ENCODE data around the gene XPNPEP2. TPM values are rescaled to one million over a fixed set of nuclear protein-coding genes. Genes with fewer than 3 reads are reported as not detected.

Gene XPNPEP2
- total RNA-seq, 1 donor: not detected

GRCh38 chrX:129798456-129798855, 59.7 kb downstream of the XPNPEP2 start:
- H3K27ac ChIP-seq (ENCODE audit: low read depth, low read length): no peak overlapping the region
- no peaks in the 10 kb centered on the region for H4K20me1 ChIP-seq (ENCODE audit: insufficient read depth, low read length)
- H3K27me3 ChIP-seq (ENCODE audit: insufficient read depth, low read length): no peaks in the 10 kb centered on the region
- DNase-seq (ENCODE audit: insufficient read length, low spot score, missing footprints): peak; percentile 74
- H3K4me1 ChIP-seq (ENCODE audit: insufficient read depth, low read length): no peaks in the 10 kb centered on the region
- H3K4me3 ChIP-seq (ENCODE audit: insufficient read depth, low read length): no peak overlapping the region
- no peaks in the 10 kb centered on the region for H3K79me2 ChIP-seq (ENCODE audit: insufficient read depth, low read length)
- TF ChIP-seq, protein P1, sequence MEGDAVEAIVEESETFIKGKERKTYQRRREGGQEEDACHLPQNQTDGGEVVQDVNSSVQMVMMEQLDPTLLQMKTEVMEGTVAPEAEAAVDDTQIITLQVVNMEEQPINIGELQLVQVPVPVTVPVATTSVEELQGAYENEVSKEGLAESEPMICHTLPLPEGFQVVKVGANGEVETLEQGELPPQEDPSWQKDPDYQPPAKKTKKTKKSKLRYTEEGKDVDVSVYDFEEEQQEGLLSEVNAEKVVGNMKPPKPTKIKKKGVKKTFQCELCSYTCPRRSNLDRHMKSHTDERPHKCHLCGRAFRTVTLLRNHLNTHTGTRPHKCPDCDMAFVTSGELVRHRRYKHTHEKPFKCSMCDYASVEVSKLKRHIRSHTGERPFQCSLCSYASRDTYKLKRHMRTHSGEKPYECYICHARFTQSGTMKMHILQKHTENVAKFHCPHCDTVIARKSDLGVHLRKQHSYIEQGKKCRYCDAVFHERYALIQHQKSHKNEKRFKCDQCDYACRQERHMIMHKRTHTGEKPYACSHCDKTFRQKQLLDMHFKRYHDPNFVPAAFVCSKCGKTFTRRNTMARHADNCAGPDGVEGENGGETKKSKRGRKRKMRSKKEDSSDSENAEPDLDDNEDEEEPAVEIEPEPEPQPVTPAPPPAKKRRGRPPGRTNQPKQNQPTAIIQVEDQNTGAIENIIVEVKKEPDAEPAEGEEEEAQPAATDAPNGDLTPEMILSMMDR (IDR thresholded peaks at IDR 0.05; ENCODE audit: extremely low read depth, low read depth, low read length): no peak
- H3K9me3 ChIP-seq (ENCODE audit: low read depth, low read length): no peaks in the 10 kb centered on the region
- no peak overlapping the region for H3K4me2 ChIP-seq (ENCODE audit: insufficient read depth, low read length)
- no peaks in the 10 kb centered on the region for H3K36me3 ChIP-seq (ENCODE audit: insufficient read depth, low read length)
- no peak overlapping the region for H2AFZ ChIP-seq (ENCODE audit: low read length)

GRCh38 chrX:129798888-129799287, 60.1 kb downstream of the XPNPEP2 start:
- no peaks in the 10 kb centered on the region for H3K79me2 ChIP-seq (ENCODE audit: insufficient read depth, low read length)
- no peak overlapping the region for H3K27ac ChIP-seq (ENCODE audit: low read depth, low read length)
- no peak overlapping the region for H3K4me3 ChIP-seq (ENCODE audit: insufficient read depth, low read length)
- TF ChIP-seq, protein P1 (IDR thresholded peaks at IDR 0.05; ENCODE audit: extremely low read depth, low read depth, low read length): no peak
- H3K27me3 ChIP-seq (ENCODE audit: insufficient read depth, low read length): no peaks in the 10 kb centered on the region
- no peaks in the 10 kb centered on the region for H3K36me3 ChIP-seq (ENCODE audit: insufficient read depth, low read length)
- DNase-seq (ENCODE audit: insufficient read length, low spot score, missing footprints): peak; percentile 54
- no peaks in the 10 kb centered on the region for H3K9me3 ChIP-seq (ENCODE audit: low read depth, low read length)
- H3K4me1 ChIP-seq (ENCODE audit: insufficient read depth, low read length): no peaks in the 10 kb centered on the region
- no peak overlapping the region for H3K4me2 ChIP-seq (ENCODE audit: insufficient read depth, low read length)
- no peaks in the 10 kb centered on the region for H4K20me1 ChIP-seq (ENCODE audit: insufficient read depth, low read length)
- H2AFZ ChIP-seq (ENCODE audit: low read length): no peak overlapping the region

- H3K4me3 ChIP-seq (ENCODE audit: insufficient read depth, low read length): no peak overlapping the region
- H3K4me1 ChIP-seq (ENCODE audit: insufficient read depth, low read length): no peaks in the 10 kb centered on the region
- no peaks in the 10 kb centered on the region for H3K9me3 ChIP-seq (ENCODE audit: low read depth, low read length)
- no peaks in the 10 kb centered on the region for H3K79me2 ChIP-seq (ENCODE audit: insufficient read depth, low read length)
- no peak overlapping the region for H2AFZ ChIP-seq (ENCODE audit: low read length)
- TF ChIP-seq, protein P1 (IDR thresholded peaks at IDR 0.05; ENCODE audit: extremely low read depth, low read depth, low read length): no peak
- peaks cover 4% of the 10 kb centered on the region for H3K36me3 ChIP-seq (ENCODE audit: insufficient read depth, low read length)
- no peak for DNase-seq (ENCODE audit: insufficient read length, low spot score, missing footprints)
- H3K27ac ChIP-seq (ENCODE audit: low read depth, low read length): no peak overlapping the region
- no peaks in the 10 kb centered on the region for H4K20me1 ChIP-seq (ENCODE audit: insufficient read depth, low read length)
- H3K27me3 ChIP-seq (ENCODE audit: insufficient read depth, low read length): no peaks in the 10 kb centered on the region
- no peak overlapping the region for H3K4me2 ChIP-seq (ENCODE audit: insufficient read depth, low read length)
Measured at GRCh38 chrX:129800186-129800585, 61.4 kb downstream of the XPNPEP2 start.

GRCh38 chrX:129802863-129803262, 64.1 kb downstream of the XPNPEP2 start:
- H3K79me2 ChIP-seq (ENCODE audit: insufficient read depth, low read length): no peaks in the 10 kb centered on the region
- peaks cover 18% of the 10 kb centered on the region for H3K36me3 ChIP-seq (ENCODE audit: insufficient read depth, low read length)
- no peaks in the 10 kb centered on the region for H3K4me1 ChIP-seq (ENCODE audit: insufficient read depth, low read length)
- H3K27ac ChIP-seq (ENCODE audit: low read depth, low read length): no peak overlapping the region
- TF ChIP-seq, protein P1 (IDR thresholded peaks at IDR 0.05; ENCODE audit: extremely low read depth, low read depth, low read length): no peak
- H3K4me3 ChIP-seq (ENCODE audit: insufficient read depth, low read length): no peak overlapping the region
- no peak for DNase-seq (ENCODE audit: insufficient read length, low spot score, missing footprints)
- H2AFZ ChIP-seq (ENCODE audit: low read length): no peak overlapping the region
- no peak overlapping the region for H3K4me2 ChIP-seq (ENCODE audit: insufficient read depth, low read length)
- H3K9me3 ChIP-seq (ENCODE audit: low read depth, low read length): no peaks in the 10 kb centered on the region
- no peaks in the 10 kb centered on the region for H3K27me3 ChIP-seq (ENCODE audit: insufficient read depth, low read length)
- H4K20me1 ChIP-seq (ENCODE audit: insufficient read depth, low read length): no peaks in the 10 kb centered on the region
